ENCODE data around the gene GRAMD1A.

GRAMD1A gene

DNA sequence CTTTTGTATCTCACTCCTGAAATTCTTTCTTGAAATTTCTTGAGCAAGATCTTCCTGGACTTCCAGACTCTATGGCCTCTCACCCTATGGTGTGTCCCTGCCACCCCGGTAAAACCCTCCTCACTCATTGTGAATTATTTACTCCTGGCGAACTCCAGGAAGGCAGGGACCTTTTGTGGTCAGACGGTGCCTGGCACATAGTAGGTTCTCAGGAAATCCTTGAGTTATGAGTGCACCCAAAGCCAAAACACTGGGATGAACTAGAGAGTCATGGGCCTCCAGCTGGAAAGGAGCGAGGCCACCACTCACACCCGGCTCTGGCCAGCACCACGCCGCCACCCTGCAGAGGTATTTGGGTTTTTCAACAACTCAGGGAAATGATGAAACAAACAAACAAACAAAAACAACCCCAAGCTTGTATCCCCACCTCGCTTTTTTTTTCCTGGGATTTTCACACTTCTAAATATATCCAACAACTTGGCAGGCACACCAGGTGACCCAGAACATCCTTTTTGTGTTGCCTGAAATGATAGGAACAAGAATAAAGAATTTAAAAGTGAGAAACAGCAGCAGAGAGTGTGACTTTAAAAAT, 52.6 kb downstream of the GRAMD1A start:
- DNase-seq (ENCODE audit: low read depth in 1 of 2, low spot score in 1 of 2), result no peak

DNA sequence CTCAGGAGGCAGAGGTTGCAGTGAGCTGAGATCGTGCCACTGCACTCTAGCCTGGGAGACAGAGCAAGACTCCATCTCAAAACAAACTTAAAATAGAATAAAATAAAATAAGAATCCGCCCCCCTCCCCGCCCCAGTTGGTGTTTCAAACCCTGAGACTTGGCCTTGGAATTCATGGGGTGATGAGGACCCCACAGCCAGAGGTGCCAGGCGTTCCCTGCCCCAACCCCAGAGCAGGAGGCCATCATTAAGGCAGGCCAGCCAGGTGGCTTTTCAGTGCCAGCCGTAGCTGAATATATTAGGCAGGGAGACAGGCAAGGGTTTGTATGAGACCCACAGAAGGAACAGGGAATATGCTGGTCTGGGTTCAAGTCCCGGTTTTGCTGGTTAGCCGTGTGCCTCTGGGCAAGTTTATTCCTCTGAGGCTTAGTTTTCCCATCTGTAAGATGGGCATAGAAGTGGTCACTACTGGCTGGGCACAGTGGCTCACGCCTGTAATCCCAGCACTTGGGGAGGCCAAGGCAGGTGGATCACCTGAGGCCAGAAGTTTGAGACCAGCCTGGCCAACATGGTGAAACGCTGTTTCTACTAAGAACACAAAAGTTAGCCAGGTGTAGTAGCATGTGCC, 53.7 kb downstream of the GRAMD1A start:
- no peak for DNase-seq (ENCODE audit: low read depth in 1 of 2, low spot score in 1 of 2)

DNA sequence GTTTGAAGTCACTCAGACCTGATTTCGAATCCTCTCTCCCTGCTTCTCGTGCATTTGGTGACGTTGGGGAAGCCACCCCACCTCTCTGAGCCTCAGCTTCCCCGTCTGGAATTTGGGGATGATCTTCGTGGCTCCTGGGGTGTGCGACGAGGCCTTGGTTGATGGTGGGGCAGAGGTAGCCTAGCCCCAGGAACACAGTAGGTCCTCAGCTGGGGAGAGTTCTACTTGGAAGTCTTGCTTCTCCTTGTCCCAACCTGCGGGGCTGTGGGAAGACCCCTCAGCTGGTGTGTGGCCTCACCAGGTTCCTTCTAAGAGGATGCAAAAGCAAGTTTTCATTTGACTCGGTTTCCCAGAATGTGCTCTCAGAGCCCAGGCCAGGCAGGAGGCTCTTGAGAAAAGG, 54.5 kb downstream of the GRAMD1A start:
- no peak for DNase-seq (ENCODE audit: low read depth in 1 of 2, low spot score in 1 of 2)

DNA sequence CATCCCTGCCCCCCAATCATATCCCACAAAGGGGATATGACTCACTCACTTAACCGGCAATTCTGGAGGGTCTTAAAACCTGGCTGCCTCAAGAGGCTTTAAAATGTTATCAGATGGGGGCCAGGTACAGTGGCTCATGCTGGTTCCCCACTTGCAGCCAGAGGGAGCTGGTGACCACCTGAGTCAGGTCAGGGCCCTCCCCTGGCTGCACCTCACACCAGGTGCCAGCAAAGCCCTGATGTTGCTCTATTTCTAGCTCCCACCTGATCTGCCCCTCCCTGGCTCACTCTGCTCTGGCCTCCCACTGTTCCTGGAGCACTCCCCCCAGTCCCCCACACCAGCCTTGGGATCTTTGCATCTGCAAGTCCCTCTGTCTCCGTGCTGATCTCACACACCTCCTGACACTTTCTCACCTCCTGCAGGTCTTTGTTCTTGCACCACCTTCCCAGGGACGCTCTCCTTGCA, 55.6 kb downstream of the GRAMD1A start:
- DNase-seq (ENCODE audit: low read depth in 1 of 2, low spot score in 1 of 2), result no peak

DNA sequence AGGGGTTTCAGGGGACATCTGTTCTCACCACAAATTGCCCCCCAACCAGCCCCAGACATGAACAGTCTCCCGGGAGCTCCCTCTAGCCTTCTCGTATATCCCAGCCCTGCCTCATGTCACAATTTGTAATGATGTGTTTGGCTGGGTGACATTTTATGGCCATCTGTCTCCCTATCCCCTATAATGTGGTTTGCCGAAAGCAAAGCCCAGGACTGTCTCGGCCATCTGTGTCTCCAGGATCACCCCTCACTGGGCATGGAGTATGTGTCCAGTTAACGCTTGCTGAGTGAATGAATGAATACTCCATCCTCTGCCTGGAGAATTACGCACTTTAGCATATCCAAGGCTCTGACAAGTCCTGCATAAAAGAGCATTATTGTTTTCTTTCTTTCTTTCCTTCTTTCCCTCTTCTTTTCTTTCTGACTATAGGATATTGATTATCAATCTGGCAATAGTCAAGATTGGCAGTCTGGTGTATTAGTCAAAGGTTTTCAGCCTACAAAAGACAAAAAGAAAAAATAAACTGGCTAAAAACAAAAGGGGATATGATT, 56.5 kb downstream of the GRAMD1A start:
- no peak for DNase-seq (ENCODE audit: low read depth in 1 of 2, low spot score in 1 of 2)

DNA sequence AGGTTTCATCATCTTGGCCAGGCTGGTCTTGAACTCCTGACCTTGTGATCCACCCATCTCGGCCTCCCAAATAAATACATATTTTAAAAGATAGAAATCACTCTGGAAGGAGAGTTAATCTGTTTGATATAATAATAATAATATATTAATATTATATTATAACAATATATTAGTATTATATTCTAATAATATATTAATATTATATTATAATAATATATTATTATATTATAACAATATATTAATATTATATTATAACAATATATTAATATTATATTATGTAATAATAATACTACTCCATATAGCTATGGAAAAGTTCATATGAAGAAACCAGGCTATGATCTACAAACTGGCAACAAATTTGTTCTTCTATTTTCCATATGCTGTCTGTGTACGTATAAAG, 58.2 kb downstream of the GRAMD1A start:
- no peak for DNase-seq (ENCODE audit: low read depth in 1 of 2, low spot score in 1 of 2)

DNA sequence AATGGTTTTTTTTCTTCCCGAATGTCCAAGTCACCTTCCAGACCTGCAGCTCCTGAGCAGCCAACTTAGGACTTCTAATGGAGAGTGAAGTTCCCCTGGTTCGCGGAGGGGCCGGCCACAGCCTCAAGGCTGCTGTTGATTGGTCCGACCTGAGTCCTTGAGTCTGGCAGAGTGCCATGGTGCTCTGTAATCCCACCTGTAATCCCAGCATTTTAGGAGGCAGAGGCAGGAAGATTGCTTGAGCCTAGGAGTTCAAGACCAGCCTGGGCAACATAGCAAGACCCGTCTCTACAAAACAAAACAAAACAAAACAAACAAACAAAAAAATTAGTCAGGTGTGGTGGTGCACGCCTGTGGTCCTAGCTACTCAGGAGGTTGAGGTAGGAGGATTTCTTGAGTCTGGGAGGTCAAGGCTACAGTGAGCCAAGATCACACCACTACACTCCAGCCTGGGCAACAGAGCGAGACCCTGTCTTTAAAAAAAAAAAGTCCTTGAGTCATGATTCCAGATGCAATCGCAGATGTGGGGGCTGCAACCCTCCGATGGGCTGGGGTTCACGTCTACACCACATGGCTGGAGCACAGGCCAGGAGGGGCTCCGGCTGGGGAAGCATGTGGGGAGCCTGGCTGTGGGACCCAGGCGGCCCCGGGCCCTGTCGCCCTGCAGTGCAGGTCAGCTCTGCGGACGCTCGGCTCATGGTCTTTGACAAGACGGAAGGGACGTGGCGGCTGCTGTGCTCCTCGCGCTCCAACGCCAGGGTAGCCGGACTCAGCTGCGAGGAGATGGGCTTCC, 59.1 kb downstream of the GRAMD1A start:
- no peak for DNase-seq (ENCODE audit: low read depth in 1 of 2, low spot score in 1 of 2)

DNA sequence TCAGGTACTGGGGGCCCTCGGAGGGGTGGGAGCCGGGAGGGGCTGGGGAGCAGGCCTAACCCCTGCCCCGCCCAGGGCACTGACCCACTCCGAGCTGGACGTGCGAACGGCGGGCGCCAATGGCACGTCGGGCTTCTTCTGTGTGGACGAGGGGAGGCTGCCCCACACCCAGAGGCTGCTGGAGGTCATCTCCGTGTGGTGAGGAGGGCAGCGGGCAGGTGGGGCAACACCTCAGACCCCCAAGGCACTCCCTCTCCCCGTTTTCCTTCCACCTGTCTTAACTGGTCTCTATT, 59.6 kb downstream of the GRAMD1A start:
- DNase-seq (ENCODE audit: low read depth in 1 of 2, low spot score in 1 of 2), result no peak

DNA sequence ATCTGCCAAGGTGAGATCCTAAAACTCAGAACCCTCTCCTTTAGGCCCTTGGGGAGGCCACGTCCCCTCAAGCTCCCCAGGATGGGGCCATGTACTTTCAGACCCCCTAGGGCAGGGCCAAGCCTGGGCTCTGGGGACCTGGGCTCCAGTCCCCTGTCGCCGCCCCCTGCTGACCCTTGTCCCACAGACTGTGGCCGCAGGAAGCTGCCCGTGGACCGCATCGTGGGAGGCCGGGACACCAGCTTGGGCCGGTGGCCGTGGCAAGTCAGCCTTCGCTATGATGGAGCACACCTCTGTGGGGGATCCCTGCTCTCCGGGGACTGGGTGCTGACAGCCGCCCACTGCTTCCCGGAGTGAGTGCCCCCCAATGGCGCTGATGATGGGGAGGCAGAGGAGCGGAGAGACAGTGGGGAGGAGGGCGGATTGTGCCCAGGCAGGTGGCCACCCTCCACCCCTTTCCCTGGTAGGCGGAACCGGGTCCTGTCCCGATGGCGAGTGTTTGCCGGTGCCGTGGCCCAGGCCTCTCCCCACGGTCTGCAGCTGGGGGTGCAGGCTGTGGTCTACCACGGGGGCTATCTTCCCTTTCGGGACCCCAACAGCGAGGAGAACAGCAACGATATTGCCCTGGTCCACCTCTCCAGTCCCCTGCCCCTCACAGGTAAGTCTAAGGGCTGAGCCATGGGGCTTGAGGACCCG, 60.2 kb downstream of the GRAMD1A start:
- DNase-seq (ENCODE audit: low read depth in 1 of 2, low spot score in 1 of 2), result no peak

DNA sequence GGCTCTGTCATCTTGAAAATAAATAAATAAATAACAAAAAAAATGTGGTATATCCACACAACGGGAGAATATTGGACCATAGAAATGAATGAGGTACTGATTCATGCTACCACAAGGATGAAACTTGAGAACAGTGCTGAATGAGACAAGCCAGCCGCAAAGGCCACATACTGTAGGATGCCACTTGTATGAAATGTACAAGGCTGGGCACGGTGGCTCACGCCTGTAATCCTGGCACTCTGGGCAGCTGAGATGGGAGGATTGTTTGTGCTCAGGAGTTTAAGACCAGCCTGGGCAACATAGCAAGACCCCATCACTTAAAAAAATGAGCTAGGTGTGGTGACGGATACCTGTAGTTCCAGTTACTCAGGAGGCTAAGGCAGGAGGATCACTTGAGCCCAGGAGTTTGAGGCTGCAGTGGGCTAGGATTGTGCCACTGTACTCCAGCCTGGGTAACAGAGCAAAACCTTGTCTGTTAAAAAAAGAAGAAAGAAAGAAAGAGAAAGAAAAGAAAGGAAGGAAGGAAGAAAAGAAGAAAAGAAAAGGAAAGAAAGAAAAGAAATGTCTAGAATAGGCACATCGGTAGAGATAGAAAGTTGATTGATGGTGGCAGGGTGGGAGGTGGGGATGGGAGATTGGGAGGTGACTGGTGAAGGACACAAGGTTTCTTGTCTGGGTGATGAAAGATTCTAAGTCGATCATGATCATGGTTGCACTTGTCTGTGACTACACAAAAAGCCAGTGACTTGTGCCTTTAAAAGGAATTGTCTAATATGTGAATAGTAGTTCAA, 61.7 kb downstream of the GRAMD1A start:
- no peak for DNase-seq (ENCODE audit: low read depth in 1 of 2, low spot score in 1 of 2)

DNA sequence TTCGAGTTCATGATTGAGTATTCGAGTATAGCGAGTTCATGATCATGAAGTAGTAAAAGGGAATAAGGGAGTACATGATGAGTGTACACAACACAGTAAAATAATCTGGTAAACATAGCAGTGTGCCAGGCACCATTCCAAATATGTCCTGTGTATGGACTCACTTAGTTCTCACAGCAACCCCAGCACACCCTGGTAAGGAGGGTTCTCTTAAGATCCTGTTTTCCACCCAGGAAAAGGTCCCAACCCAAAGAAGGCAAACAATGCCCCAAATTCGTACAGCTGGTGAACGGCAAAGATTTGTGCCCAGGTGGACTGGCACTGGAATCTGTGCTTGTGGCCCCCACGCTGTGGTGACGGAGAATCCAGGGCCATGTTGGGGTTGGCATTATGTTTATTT, 62.8 kb downstream of the GRAMD1A start:
- DNase-seq (ENCODE audit: low read depth in 1 of 2, low spot score in 1 of 2), result no peak

DNA sequence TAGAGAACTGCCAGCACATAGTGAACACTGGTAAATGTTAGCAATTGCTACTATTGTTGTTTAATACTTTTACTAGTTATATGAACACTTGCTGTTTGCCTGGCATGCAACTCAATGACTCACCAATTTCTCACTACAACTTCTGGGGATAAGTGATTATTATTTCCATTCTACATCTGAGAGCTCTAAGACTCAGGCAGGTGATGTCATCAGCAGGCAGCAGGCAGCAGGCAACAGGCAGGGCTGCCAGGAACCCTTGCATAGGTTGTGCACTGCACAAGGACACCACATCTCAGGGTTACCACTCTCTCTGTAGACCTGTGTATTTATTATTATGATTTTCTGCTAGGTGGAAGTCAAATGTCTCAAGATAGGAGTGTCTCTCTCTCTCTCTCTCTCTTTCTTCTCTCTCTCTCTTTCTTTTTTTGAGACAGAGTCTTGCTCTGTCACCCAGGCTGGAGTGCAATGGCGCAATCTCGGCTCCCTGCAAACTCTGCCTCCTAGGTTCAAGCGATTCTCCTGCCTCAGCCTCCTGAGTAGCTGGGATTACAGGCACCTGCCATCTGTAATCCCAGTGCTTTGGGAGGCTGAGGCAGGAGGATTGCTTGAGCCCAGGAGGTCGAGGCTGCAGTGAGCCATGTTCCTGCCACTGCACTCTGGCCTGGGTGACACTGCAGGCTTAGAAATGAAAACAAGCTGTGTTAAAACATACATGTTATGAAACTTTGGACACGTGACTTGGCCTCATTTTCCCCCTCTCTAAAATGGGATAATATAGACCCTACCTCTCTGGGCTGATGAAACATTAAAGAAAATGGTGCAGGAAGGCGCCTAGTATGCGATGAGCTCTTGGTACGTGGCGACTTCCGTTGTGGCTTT, 64.1 kb downstream of the GRAMD1A start:
- DNase-seq (ENCODE audit: low read depth in 1 of 2, low spot score in 1 of 2), result peak in 1 of 2 donors; percentile 21

DNA sequence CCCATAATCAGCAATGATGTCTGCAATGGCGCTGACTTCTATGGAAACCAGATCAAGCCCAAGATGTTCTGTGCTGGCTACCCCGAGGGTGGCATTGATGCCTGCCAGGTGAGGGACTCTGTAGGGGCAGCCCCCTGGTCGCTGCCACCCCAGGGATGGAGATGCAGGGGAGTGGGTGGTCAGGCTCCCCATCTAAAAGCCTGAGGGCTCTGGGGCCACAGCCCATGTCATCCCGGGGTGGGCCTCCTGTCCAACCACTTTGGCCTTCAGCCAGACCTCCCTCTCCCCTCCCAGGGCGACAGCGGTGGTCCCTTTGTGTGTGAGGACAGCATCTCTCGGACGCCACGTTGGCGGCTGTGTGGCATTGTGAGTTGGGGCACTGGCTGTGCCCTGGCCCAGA, 65.5 kb downstream of the GRAMD1A start:
- no peak for DNase-seq (ENCODE audit: low read depth in 1 of 2, low spot score in 1 of 2)

DNA sequence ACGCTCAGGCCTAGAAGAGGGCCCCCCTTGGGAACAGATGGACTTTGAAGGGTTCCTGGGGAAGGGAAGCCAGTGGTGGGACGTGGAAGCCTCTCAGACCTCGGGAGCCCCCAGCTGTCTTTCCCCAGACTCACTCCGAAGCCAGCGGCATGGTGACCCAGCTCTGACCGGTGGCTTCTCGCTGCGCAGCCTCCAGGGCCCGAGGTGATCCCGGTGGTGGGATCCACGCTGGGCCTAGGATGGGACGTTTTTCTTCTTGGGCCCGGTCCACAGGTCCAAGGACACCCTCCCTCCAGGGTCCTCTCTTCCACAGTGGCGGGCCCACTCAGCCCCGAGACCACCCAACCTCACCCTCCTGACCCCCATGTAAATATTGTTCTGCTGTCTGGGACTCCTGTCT, 66.0 kb downstream of the GRAMD1A start:
- DNase-seq (ENCODE audit: low read depth in 1 of 2, low spot score in 1 of 2), result no peak

DNA sequence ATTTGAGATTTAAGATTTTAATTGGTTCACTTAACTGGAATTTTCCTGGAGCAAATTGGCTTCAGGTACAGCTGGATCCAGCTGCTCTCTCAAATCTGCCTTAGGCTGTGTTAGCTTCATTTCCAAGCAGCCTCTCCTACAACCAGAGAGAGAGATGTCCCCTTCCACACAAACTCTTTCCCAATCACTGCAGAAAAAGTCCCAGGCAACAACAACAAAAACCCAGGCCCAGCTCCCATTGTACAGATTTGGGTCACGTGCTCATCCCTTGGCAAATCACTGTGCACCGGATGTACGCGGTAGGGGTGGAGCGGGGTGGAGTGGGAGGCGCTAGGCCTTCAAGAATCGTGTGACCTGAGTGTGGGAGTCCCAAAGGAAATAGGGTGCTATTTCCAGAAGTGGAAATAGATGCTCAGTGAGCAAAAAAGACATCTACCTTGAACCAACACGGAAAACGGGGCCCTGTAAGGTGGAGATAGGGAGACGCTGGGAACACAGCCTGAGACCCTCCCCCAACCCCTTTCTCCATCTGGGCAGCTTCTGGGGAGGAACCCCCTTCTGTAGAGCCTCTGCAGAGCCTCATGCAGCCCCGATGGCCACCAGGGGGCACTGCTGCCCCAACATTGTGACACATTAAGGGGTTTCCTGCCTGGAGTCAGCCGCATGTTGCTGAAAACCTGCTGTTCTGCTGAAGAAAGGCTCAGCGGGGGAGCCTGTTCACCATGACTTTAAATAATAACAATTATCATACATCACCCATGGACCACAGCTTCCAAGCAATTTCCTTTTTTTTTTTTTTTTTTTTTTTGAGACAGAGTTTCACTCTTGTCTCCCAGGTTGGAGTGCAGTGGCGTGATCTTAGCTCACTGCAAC, 66.8 kb downstream of the GRAMD1A start:
- DNase-seq (ENCODE audit: low read depth in 1 of 2, low spot score in 1 of 2), result peak; percentile 89 to 92

DNA sequence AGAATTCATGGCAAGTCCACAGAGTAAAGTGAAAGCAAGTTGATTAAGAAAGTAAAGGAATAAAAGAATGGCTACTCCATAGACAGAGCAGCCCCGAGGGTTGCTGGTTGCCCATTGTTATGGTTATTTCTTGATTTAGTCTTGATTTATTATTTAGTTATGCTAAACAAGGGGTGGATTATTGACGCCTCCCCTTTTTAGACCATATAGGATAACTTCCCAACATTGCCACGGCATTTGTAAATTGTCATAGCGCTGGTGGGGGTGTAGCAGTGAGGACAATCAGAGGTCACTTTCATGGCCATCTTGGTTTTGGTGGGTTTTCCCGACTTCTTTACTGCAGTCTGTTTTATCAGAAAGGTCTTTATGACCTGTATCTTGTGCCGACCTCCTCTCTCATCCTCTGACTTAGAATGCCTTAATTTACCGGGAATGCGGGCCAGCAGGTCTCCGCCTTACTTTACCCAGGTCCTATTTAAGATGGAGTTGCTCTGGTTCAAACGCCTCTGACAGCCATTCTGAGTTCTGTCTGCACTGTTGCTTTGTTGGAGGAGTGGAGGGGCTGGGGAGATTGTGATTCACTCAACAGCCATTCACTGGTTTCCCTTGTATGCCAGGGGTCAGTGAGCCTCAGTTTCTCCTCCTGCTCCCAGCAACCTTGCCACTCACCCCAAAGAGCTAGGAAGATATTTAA, 69.0 kb downstream of the GRAMD1A start:
- no peak for DNase-seq (ENCODE audit: low read depth in 1 of 2, low spot score in 1 of 2)

DNA sequence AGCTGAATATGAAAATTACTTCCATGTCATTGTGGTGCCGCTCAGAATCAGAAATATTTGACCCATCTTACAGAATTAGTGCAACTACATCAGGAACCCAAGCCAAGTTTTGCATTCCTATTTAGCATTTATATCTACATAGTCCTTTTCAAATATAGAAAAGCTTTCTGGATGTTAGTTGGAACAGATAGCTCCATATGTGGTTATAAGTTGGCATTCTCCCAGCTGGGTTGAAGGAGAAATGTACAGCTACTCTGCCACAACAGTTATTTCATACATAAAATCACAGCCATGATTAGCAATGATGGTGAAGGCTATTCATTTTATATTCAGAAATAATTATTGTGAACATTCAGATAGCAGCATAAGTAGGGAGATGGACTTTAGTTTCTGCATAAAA, 69.6 kb downstream of the GRAMD1A start:
- DNase-seq (ENCODE audit: low read depth in 1 of 2, low spot score in 1 of 2), result no peak

DNA sequence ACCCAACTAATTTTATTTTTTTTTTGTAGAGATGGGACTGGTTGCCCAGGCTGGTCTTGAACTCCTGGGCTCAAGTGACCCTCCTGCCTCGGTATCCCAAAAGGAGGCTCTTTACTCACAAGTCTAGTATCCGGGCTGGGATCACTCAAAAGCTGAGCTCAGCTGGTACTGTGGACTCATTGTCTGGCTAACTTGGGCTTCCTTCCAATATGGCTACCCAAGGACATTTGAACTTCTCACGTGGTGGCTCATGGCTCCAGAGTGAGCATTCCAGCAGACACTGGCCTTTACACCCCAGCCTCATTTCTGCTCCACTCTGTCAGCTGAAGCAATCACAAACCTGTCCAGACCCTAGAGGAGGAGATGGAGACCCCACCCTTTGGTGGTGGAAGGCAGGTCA, 70.3 kb downstream of the GRAMD1A start:
- no peak for DNase-seq (ENCODE audit: low read depth in 1 of 2, low spot score in 1 of 2)
